ENCODE measurements around the gene RAI1.

The RAI1 gene

DNA sequence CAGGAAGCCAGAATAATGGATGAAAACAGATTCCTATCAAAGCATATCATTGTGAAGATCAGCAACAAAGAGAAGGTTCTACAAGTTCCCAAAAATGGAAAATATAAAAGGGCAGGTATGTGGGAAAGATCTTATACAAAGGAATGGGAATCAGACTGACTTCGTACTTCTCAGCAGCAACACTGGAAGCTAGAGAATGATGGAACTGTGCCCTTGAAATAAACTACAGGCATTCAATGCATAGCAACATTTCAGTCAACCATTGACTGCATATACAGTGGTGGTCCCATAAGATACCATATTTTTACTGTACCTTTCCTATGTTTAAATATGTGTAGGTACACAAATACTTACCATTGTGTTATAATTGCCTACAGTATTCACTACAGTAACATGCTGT is 30.3 kb upstream of the RAI1 start:
- DNase-seq (ENCODE audit: insufficient read length, low spot score) (no peak), FAIRE-seq (no peak)
- no peak for TF ChIP-seq POLR2A (IDR thresholded peaks at IDR 0.05; ENCODE audit: low read depth, low read length)

DNA sequence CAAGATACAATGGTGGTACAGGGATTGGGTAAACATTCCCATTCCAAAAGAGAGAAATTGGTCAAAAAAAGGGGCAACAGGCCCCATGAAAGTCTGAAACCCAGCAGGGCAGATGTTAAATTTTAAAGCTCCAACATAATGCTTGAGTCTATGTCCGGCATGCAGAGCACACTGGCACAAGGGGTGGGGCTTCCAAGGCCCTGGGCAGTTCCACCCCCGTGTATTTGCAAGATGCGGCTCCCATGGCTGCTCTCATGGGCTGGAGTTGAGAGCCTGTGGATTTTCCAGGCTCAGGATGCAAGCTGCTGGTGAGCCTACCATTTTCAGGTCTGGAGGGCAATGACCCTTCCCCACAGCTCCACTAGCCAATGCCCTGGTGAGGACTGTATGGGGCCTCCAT is 27.9 kb upstream of the RAI1 start:
- TF ChIP-seq POLR2A (IDR thresholded peaks at IDR 0.05; ENCODE audit: low read depth, low read length) = no peak
- FAIRE-seq (no peak), DNase-seq (ENCODE audit: insufficient read length, low spot score) (no peak)

GRCh38 chr17:17659340-17659739 is 21.9 kb upstream of the RAI1 start:
- TF ChIP-seq POLR2A (IDR thresholded peaks at IDR 0.05; ENCODE audit: low read depth, low read length) = no peak
- no peak for FAIRE-seq

DNA sequence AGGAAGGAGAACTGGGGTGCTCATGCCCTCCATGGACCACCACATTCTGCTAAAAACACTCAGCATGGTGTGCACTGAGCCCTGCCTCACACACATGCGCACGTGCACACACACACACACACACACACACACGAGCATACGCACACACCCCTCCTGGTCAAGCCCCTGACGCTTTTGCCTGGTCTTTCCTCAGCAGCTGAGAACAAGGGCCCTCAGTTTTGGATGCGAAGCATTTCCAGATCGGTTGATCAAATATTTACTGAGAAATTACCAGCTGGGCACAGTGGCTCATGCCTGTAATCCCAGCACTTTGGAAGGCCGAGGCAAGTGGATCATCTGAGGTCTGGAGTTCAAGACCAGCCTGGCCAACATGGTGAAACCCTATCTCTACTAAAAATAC is 20.1 kb upstream of the RAI1 start:
- TF ChIP-seq POLR2A (IDR thresholded peaks at IDR 0.05; ENCODE audit: low read depth, low read length) = no peak
- FAIRE-seq (no peak), DNase-seq (ENCODE audit: insufficient read length, low spot score) (no peak)

More at GRCh38 chr17:17659340-17659739, 21.9 kb upstream of the RAI1 start:
- no peak for DNase-seq (ENCODE audit: insufficient read length, low spot score)

GRCh38 chr17:17661834-17662385 is 19.3 kb upstream of the RAI1 start:
- FAIRE-seq (no peak), DNase-seq (ENCODE audit: insufficient read length, low spot score) (no peak)
- no peak for TF ChIP-seq POLR2A (IDR thresholded peaks at IDR 0.05; ENCODE audit: low read depth, low read length)

- DNase-seq (ENCODE audit: insufficient read length, low spot score) (peak; percentile 99), FAIRE-seq (no peak)
- peak; percentile 43; the same call in 1 of the 2 replicates for TF ChIP-seq POLR2A (IDR thresholded peaks at IDR 0.05; ENCODE audit: low read depth, low read length)
Observed at GRCh38 chr17:17663160-17664063, 17.8 kb upstream of the RAI1 start.

DNA sequence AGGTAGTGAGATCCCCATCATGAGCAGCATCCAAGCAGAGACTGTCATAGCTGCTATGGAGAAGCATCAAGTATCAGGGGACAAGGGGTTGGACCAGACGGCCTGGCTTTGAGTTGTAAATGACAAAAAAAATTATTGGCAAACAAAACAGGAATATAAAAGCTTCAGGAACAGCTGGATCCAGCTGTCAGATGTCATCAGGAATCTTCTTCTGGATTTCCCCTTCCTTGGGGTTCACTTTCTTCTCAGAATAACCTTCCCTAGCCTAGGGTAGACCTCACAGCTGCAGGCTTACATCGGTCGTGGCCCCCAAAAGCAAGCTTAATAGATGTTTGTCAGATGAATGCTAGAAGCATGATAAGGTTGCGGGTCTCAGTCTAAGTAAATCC is 17.2 kb upstream of the RAI1 start:
- DNase-seq (ENCODE audit: insufficient read length, low spot score) = no peak
- no peak for FAIRE-seq
- TF ChIP-seq POLR2A (IDR thresholded peaks at IDR 0.05; ENCODE audit: low read depth, low read length) = no peak

DNA sequence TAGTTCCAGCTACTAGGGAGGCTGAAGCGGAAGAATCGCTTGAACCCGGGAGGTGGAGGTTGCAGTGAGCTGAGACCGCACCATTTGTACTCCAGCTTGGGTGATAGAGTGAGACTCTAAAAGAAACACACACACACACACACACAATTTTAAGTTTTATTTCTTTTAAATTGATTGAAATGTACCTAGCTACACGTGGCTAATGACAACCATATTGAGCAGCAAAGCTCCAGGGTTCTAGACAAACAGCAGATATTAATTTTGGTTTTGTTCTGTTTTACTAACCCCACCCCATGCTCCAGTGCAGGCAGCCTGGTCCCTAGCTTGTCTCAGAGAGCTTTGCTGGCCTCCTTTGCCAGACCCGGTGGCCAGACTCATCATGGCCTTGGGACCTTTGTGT is 16.0 kb upstream of the RAI1 start:
- FAIRE-seq (no peak), DNase-seq (ENCODE audit: insufficient read length, low spot score) (no peak)
- TF ChIP-seq POLR2A (IDR thresholded peaks at IDR 0.05; ENCODE audit: low read depth, low read length) = no peak

DNA sequence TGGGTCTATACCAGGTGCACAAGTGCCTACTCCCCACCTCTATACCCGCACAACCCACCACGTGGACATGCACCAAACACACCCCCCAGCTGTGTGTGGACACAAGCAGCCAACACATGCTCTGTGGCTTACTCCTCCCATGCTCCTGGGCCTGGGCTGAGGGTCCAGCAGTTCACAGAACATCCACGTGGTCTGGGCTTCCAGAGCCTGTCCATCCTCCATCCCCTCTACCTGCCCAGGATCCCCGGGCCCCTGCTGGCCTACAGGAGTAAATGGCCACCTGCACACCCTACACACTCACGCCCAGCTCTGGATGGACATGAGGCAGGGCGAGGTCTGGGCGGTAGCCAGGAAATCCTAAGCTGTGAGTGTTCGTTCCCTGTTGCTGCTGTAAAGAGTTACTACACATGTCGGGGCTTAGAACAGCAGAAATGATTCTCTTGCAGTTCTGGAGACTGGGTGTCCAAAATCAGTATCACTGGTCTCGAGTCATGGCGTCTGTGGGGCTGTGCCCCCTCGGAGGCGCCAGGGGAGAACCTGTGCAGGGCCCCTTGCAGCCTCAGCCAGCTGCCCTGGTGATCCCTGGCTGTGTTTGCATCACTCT is 15.0 kb upstream of the RAI1 start:
- TF ChIP-seq POLR2A (IDR thresholded peaks at IDR 0.05; ENCODE audit: low read depth, low read length) = no peak
- no peak for FAIRE-seq

DNA sequence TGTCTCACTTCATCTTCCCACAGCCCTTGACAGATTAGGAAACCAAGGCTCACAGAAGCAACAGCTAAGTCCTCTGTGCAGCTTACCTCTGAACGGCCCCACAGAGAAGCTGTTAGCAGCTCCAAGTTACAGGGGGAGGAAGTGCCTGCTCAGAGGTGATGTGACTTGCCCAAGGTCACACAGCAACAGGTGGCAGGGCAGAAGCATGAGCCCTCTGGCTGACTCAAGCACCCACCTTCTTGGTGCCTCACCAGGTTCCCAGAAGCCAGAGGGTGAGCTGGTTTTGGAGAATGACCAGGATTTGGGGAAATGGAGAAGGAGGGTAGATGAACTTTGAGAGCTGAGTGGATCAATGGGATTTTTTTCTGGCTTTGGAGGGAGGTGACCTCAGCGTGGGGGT is 14.0 kb upstream of the RAI1 start:
- FAIRE-seq (no peak), DNase-seq (ENCODE audit: insufficient read length, low spot score) (no peak)
- TF ChIP-seq POLR2A (IDR thresholded peaks at IDR 0.05; ENCODE audit: low read depth, low read length) = no peak

More for the DNA sequence above, 15.0 kb upstream of the RAI1 start:
- DNase-seq (ENCODE audit: insufficient read length, low spot score) = peak; percentile 97

DNA sequence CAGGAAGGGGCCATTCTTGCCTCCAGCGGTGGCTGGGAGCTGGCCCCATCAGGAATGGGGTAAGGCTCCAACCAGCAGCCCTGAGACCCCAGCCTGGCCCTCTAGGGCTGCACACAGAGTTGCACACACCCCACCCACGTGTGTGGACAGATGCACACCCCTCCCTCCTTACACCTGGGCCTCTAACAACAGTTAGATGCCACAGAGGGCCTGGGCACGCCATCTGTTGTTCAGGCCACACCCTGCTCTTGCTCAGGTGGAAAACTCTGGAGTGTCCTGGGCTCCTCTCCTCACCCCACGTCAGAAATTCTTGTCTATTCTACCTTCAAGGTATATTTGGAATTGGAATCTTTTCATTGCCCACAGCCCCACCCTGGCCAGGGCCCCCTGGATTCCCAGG is 13.3 kb upstream of the RAI1 start:
- DNase-seq (ENCODE audit: insufficient read length, low spot score) = no peak
- TF ChIP-seq POLR2A (IDR thresholded peaks at IDR 0.05; ENCODE audit: low read depth, low read length) = no peak
- FAIRE-seq = no peak

DNA sequence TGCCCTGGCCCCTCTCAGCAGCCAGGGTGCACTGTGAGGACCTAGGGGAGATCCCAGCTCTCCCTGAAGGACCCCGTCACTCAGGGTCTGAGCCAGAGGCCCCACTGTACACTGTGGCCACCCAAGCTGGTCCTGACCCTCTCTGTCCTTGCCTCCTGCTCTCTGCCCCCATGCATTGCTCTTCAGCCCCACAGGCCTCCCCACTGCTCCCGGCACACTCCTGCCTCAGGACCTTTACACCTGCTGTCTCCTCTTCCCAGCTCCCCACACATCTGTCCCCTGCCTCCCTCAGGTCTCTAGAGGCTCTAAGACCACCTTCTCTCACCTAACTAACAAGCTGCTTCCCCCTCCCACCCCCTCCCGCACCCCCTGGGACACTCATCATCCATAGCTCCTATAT is 12.9 kb upstream of the RAI1 start:
- DNase-seq (ENCODE audit: insufficient read length, low spot score) = no peak
- TF ChIP-seq POLR2A (IDR thresholded peaks at IDR 0.05; ENCODE audit: low read depth, low read length) = no peak
- no peak for FAIRE-seq

DNA sequence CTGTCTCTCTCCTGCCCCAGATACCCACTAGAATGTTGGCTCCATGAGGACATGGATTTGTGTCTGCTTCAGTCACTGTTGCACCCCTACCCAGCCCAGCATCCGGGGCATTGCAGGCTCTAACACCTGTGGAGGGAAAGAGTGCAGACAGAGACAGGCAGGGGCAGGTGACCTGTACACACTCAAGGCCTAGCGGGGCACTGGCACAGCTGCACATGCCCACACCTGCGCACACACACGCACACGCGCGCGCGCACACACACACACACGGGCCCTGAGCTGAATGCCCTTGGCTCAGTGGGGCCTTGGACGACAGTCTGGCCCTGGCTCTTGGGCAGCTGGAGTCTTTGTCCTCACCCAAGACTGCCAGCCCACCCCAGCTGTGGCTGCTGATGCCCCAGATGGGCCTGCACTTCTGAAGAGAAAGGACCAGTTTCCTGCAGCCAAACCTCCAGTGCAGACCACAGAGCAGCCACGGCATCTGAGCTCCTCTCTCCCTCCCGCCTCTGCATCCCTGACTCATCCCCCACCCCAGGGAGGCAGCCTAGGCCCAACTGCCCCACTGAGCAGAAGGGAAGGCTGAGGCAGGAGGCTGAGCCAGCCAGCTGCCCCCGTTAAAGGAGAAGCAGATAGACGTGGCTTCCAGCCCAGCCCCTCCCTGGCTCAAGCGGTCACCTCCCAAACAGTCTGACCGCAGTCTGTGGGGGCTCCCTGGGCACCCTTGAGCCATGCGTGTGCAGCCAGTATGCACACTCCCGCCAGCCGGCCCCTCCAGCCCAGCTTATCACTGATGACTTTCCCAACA is 12.3 kb upstream of the RAI1 start:
- DNase-seq (ENCODE audit: insufficient read length, low spot score) = no peak
- TF ChIP-seq POLR2A (IDR thresholded peaks at IDR 0.05; ENCODE audit: low read depth, low read length) = no peak
- no peak for FAIRE-seq
